KMS-11 (cell line): ENCODE data around the gene SHTN1.

Experiments
- H2AFZ ChIP-seq: fragments of 200-600 bp; sonication (generic); 2 replicates; pipeline ENCODE4 v1.6.1; 2016; ENCODE audit warnings: antibody characterized with exemption, mixed run types, low read depth
- H3K27ac ChIP-seq: fragments of 200-600 bp; sonication (generic); 2 replicates; pipeline ENCODE4 v1.6.1; 2016; ENCODE audit warnings: mild to moderate bottlenecking, mixed run types
- H3K27me3 ChIP-seq: fragments of 200-600 bp; sonication (generic); 2 replicates; pipeline ENCODE4 v1.6.1; 2017; ENCODE audit warnings: mild to moderate bottlenecking, low read depth, mixed run types, moderate library complexity; ENCODE audit not compliant: insufficient read depth
- H3K36me3 ChIP-seq: fragments of 200-600 bp; sonication (generic); 2 replicates; pipeline ENCODE4 v1.6.1; 2017; ENCODE audit warnings: mild to moderate bottlenecking, mixed run types; ENCODE audit not compliant: insufficient read depth
- H3K4me1 ChIP-seq: fragments of 200-600 bp; sonication (generic); 2 replicates; pipeline ENCODE4 v1.6.1; 2016; ENCODE audit warnings: mild to moderate bottlenecking, low read depth, mixed run types; ENCODE audit not compliant: poor library complexity, severe bottlenecking
- H3K4me2 ChIP-seq: fragments of 200-600 bp; sonication (generic); 2 replicates; pipeline ENCODE4 v1.7.0; 2016; ENCODE audit warnings: mild to moderate bottlenecking, mixed run types
- H3K4me3 ChIP-seq: fragments of 200-600 bp; sonication (generic); IDR thresholded peaks from 2 replicates; pipeline ENCODE4 v1.6.1; 2017; ENCODE audit warnings: low read depth, low read length, mixed read lengths; ENCODE audit not compliant: insufficient read depth
- H3K79me2 ChIP-seq: fragments of 200-600 bp; sonication (generic); 2 replicates; pipeline ENCODE4 v1.6.1; 2016; ENCODE audit warnings: low read depth, mixed run types; ENCODE audit not compliant: insufficient read depth
- H3K9ac ChIP-seq: fragments of 200-600 bp; sonication (generic); 2 replicates; pipeline ENCODE4 v1.6.1; 2016; ENCODE audit warnings: mild to moderate bottlenecking, mixed run types
- H4K20me1 ChIP-seq: fragments of 200-600 bp; sonication (generic); 2 replicates; pipeline ENCODE4 v1.6.1; 2016; ENCODE audit warnings: mild to moderate bottlenecking, mixed run types; ENCODE audit not compliant: insufficient read depth
- CTCF ChIP-seq: fragments of 200-600 bp; sonication (generic); conservative IDR thresholded peaks from 2 replicates; pipeline ENCODE4 v1.6.1; 2017; ENCODE audit warnings: low read depth, mild to moderate bottlenecking, antibody characterized with exemption, low read length, moderate library complexity, mixed read lengths

The SHTN1 gene

GRCh38 chr10:116973946-116974455 lies 31.0 kb downstream of the SHTN1 start:
- no peak overlapping the region for H3K27ac ChIP-seq

GRCh38 chr10:116973371-116973905 lies 31.5 kb downstream of the SHTN1 start:
- H3K27me3 ChIP-seq: no peaks in the 10 kb centered on the region
- no peak for TF ChIP-seq CTCF
- H3K27ac ChIP-seq: no peak overlapping the region
- H2AFZ ChIP-seq: no peak overlapping the region
- H3K79me2 ChIP-seq: no peaks in the 10 kb centered on the region
- no peak overlapping the region for H3K4me3 ChIP-seq
- H3K36me3 ChIP-seq: no peaks in the 10 kb centered on the region
- H3K9ac ChIP-seq: no peak overlapping the region
- no peaks in the 10 kb centered on the region for H4K20me1 ChIP-seq
- no peaks in the 10 kb centered on the region for H3K4me1 ChIP-seq
- no peak overlapping the region for H3K4me2 ChIP-seq

More at GRCh38 chr10:116973946-116974455, 31.0 kb downstream of the SHTN1 start:
- Histone ChIP-seq H3K27me3 (no peaks in the 10 kb centered on the region), H3K36me3 (no peaks in the 10 kb centered on the region), H3K9ac (no peak overlapping the region), H3K4me3 (no peak overlapping the region), H3K4me2 (no peak overlapping the region), H4K20me1 (no peaks in the 10 kb centered on the region), H2AFZ (no peak overlapping the region), H3K4me1 (no peaks in the 10 kb centered on the region), H3K79me2 (no peaks in the 10 kb centered on the region)
- no peak for TF ChIP-seq CTCF

- no peaks in the 10 kb centered on the region for H3K36me3 ChIP-seq
- H3K27me3 ChIP-seq: no peaks in the 10 kb centered on the region
- no peak overlapping the region for H3K27ac ChIP-seq
- H3K4me2 ChIP-seq: no peak overlapping the region
- H4K20me1 ChIP-seq: no peaks in the 10 kb centered on the region
- no peak overlapping the region for H3K9ac ChIP-seq
- H3K4me1 ChIP-seq: no peaks in the 10 kb centered on the region
- H3K79me2 ChIP-seq: no peaks in the 10 kb centered on the region
- H3K4me3 ChIP-seq: no peak overlapping the region
- H2AFZ ChIP-seq: no peak overlapping the region
- TF ChIP-seq CTCF: no peak
Observed at GRCh38 chr10:116972131-116972530, 32.9 kb downstream of the SHTN1 start.

DNA sequence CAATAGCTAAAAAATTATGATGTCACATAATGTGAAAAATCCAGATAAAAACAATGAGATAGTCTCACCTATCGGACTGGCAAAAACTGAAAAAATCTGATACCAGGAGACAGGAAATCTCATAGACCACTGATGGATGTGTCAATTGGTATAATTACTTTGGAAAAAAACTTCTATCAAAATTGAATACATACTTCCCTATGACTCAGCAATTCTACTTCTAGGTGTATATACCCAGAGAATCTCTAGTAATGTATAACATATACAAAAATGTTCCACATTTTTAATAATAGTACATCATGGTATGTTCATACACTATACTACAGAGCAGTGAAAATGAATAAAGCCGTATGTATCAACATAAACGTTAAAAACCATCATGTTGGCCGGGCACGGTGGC lies 34.9 kb downstream of the SHTN1 start:
- no peak overlapping the region for H3K9ac ChIP-seq

More for the DNA sequence above, 34.9 kb downstream of the SHTN1 start:
- Histone ChIP-seq H3K4me2 (no peak overlapping the region), H3K4me3 (no peak overlapping the region), H3K79me2 (no peaks in the 10 kb centered on the region), H3K27ac (no peak overlapping the region), H2AFZ (no peak overlapping the region), H3K36me3 (no peaks in the 10 kb centered on the region), H3K27me3 (no peaks in the 10 kb centered on the region), H4K20me1 (no peaks in the 10 kb centered on the region), H3K4me1 (no peaks in the 10 kb centered on the region)
- TF ChIP-seq CTCF: no peak
